GM12892 (cell line): ENCODE measurements around the gene TRIM26.
"Not testable (repeated sequence)": the region's sequence is repeated elsewhere in the genome, so short reads cannot be mapped to it uniquely, and the experiment has no call there.

Source experiments
- DNase-seq: peaks from one replicate; pipeline ENCODE4 v3.0.0; 2011; ENCODE audit not compliant: insufficient read length
- FAIRE-seq: peaks from 2 replicates; lab custom pipeline; 2011; peaks lifted over from hg19 to GRCh38; lab: Jason Lieb, UNC
- POLR2A ChIP-seq: IDR thresholded peaks from 2 replicates; pipeline ENCODE4 v1.6.1; 2011; ENCODE audit warnings: low read depth, low read length, control low read depth
- POLR2AphosphoS5 ChIP-seq: IDR thresholded peaks from 2 replicates; pipeline ENCODE4 v1.6.1; 2011; ENCODE audit warnings: low read depth, low read length, control low read depth
- TAF1 ChIP-seq: IDR thresholded peaks from 2 replicates; pipeline ENCODE4 v1.6.1; 2011; ENCODE audit warnings: low read depth, mild to moderate bottlenecking, control low read depth, low read length, borderline replicate concordance

The TRIM26 gene

GRCh38 chr6:30147096-30147495 lies 66.1 kb downstream of the TRIM26 start:
- FAIRE-seq (no peak), DNase-seq (no peak)
- no peak for TF ChIP-seq TAF1
- no peak for TF ChIP-seq POLR2AphosphoS5
- no peak for TF ChIP-seq POLR2A

GRCh38 chr6:30145818-30146217 lies 67.4 kb downstream of the TRIM26 start:
- FAIRE-seq = no peak
- no peak for DNase-seq
- TF ChIP-seq POLR2A (no peak), TAF1 (no peak), POLR2AphosphoS5 (no peak)

GRCh38 chr6:30144811-30145210 lies 68.4 kb downstream of the TRIM26 start:
- FAIRE-seq = no peak
- no peak for TF ChIP-seq TAF1
- no peak for TF ChIP-seq POLR2AphosphoS5
- TF ChIP-seq POLR2A = no peak

DNA sequence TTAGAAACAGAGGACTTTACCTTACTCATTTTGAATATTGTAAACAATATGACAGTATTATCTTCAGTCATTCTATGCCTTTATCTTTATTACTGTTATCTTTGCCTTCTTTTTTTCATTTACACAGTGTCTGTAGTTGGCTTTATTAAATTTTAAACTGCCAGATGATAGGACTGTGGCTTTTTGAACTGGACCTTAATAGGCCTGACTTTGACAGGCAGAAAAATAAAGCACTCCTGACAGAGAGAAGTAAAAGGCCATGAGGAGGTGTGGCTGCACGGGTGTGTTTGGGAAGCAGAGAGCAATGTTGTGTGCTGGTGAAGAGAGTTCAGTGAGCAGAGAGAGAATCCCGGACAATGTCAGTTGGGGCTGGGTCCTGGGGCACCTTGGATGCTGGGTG lies 69.4 kb downstream of the TRIM26 start:
- FAIRE-seq = no peak
- no peak for DNase-seq
- no peak for TF ChIP-seq POLR2AphosphoS5
- TF ChIP-seq POLR2A = no peak
- no peak for TF ChIP-seq TAF1

More at GRCh38 chr6:30144811-30145210, 68.4 kb downstream of the TRIM26 start:
- DNase-seq = no peak

- no peak for FAIRE-seq
- no peak for DNase-seq
- TF ChIP-seq POLR2AphosphoS5 = no peak
- no peak for TF ChIP-seq POLR2A
- TF ChIP-seq TAF1 = no peak
Measured at GRCh38 chr6:30142665-30143064, 70.5 kb downstream of the TRIM26 start.

GRCh38 chr6:30140240-30140639 lies 73.0 kb downstream of the TRIM26 start:
- DNase-seq, FAIRE-seq: not testable (repeated sequence)

GRCh38 chr6:30136570-30137286 lies 76.5 kb downstream of the TRIM26 start:
- no peak for TF ChIP-seq POLR2A
- TF ChIP-seq POLR2AphosphoS5 = no peak
- no peak for TF ChIP-seq TAF1
- no peak for DNase-seq
- peak; percentile 36 for FAIRE-seq

GRCh38 chr6:30135757-30136156 lies 77.4 kb downstream of the TRIM26 start, which contains the start of gene TRIM40:
TRIM40 (plus strand) TSS chr6:30136140; CDS start chr6:30137037, 897 bp downstream.
- TF ChIP-seq POLR2A = no peak
- no peak for TF ChIP-seq POLR2AphosphoS5
- no peak for TF ChIP-seq TAF1
- FAIRE-seq = no peak
- DNase-seq = no peak

DNA sequence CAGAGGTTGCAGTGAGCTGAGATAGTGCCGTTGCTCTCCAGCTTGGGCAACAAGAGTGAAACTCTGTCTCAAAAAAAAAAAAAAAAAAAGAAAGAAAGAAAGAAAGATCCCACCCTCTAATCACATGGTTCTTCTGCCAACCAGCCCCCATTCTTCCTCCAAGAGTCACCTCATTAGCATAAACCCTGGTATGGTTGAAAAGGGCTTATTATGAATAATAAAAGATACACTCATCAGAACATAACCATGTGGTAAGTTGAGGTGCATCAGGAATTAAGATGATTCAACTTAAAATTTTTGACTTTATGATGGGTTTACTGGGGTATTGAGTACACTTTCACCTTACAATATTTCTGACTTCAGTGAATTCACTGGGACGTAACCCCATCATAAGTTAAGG lies 78.1 kb downstream of the TRIM26 start:
- TF ChIP-seq POLR2A = no peak
- TF ChIP-seq TAF1 = no peak
- TF ChIP-seq POLR2AphosphoS5 = no peak

More for the DNA sequence above, 78.1 kb downstream of the TRIM26 start:
- FAIRE-seq = no peak
- no peak for DNase-seq
